ENCODE results near the gene PPP1R37.

PPP1R37 gene

GRCh38 chr19:45136507-45137178 lies 43.7 kb downstream of the PPP1R37 start:
- FAIRE-seq (no peak), DNase-seq (ENCODE audit: low spot score) (no peak)

- FAIRE-seq, result no peak
- no peak for DNase-seq (ENCODE audit: low spot score)
Observed at GRCh38 chr19:45137179-45137761, 44.3 kb downstream of the PPP1R37 start.

GRCh38 chr19:45138303-45138751 lies 45.3 kb downstream of the PPP1R37 start:
- no peak for DNase-seq (ENCODE audit: low spot score)
- FAIRE-seq, result no peak

GRCh38 chr19:45139286-45140143 lies 46.5 kb downstream of the PPP1R37 start:
- no peak for FAIRE-seq
- no peak for DNase-seq (ENCODE audit: low spot score)

GRCh38 chr19:45140144-45140503 lies 47.1 kb downstream of the PPP1R37 start:
- FAIRE-seq, result no peak
- DNase-seq (ENCODE audit: low spot score), result no peak

GRCh38 chr19:45140533-45140932 lies 47.6 kb downstream of the PPP1R37 start:
- no peak for DNase-seq (ENCODE audit: low spot score)
- FAIRE-seq, result no peak

GRCh38 chr19:45141203-45141900 lies 48.4 kb downstream of the PPP1R37 start:
- FAIRE-seq (no peak), DNase-seq (ENCODE audit: low spot score) (no peak)

- DNase-seq (ENCODE audit: low spot score) (no peak), FAIRE-seq (no peak)
Observed at GRCh38 chr19:45142016-45142725, 49.2 kb downstream of the PPP1R37 start.

- FAIRE-seq (no peak), DNase-seq (ENCODE audit: low spot score) (no peak)
Observed at GRCh38 chr19:45142726-45143110, 49.7 kb downstream of the PPP1R37 start.

- DNase-seq (ENCODE audit: low spot score) (no peak), FAIRE-seq (no peak)
Observed at GRCh38 chr19:45144431-45145269, 51.7 kb downstream of the PPP1R37 start.

GRCh38 chr19:45145270-45146189 lies 52.6 kb downstream of the PPP1R37 start:
- no peak for FAIRE-seq
- DNase-seq (ENCODE audit: low spot score), result no peak

- no peak for DNase-seq (ENCODE audit: low spot score)
- FAIRE-seq, result no peak
Observed at GRCh38 chr19:45146251-45146650, 53.3 kb downstream of the PPP1R37 start.

- DNase-seq (ENCODE audit: low spot score) (no peak), FAIRE-seq (no peak)
Observed at GRCh38 chr19:45146741-45147205, 53.8 kb downstream of the PPP1R37 start.

GRCh38 chr19:45147835-45148676 lies 55.1 kb downstream of the PPP1R37 start:
- DNase-seq (ENCODE audit: low spot score) (no peak), FAIRE-seq (no peak)

GRCh38 chr19:45149129-45149528 lies 56.1 kb downstream of the PPP1R37 start:
- no peak for DNase-seq (ENCODE audit: low spot score)
- no peak for FAIRE-seq

GRCh38 chr19:45150180-45150579 lies 57.2 kb downstream of the PPP1R37 start:
- FAIRE-seq (no peak), DNase-seq (ENCODE audit: low spot score) (no peak)

- no peak for FAIRE-seq
- no peak for DNase-seq (ENCODE audit: low spot score)
Observed at GRCh38 chr19:45150751-45151281, 57.8 kb downstream of the PPP1R37 start.

GRCh38 chr19:45151320-45151719 lies 58.3 kb downstream of the PPP1R37 start:
- DNase-seq (ENCODE audit: low spot score), result no peak
- FAIRE-seq, result no peak
